Measurements from ENCODE around the gene MAPK4. TPM values are rescaled to one million over a fixed set of nuclear protein-coding genes. Genes with fewer than 3 reads are reported as not detected.

The MAPK4 gene
- total and polyA plus RNA-seq, 12 donors: 7.5 to 86.9 (median 37.1) TPM

- WGBS, 2 donors: 84 to 91% methylated on average over 4 of the region's 4 CpGs
- intact Hi-C loops (cut with DNase I): loop anchor here in 1 of 10 donors (5.0 kb wide), 1 partner anchor 1960 kb away; no protein-coding TSS in a partner anchor
- peaks cover 4 to 31% (median 13%) of the 10 kb centered on the region in 9 donors for H3K4me1 ChIP-seq
Measured at GRCh38 chr18:50722311-50722710, 162.4 kb downstream of the MAPK4 start.

GRCh38 chr18:50724751-50725151, 164.9 kb downstream of the MAPK4 start:
- peak overlapping the region in 8 of 10 donors; percentile 3 to 68 (median 54) for H3K27ac ChIP-seq
- TF ChIP-seq CTCF (IDR thresholded peaks at IDR 0.05): no peak
- intact Hi-C loops (cut with DNase I): loop anchor here in 2 of 10 donors (5.0 kb wide), 2 partner anchors 62 to 1962 kb away; no protein-coding TSS in a partner anchor
- H3K27me3 ChIP-seq: peaks cover 0 to 4% (median 0%) of the 10 kb centered on the region in 7 donors
- DNase-seq (peak; percentile 27 to 31), ATAC-seq (peak in 7 of 8 donors; percentile 37 to 72 (median 54))
- no peaks in the 10 kb centered on the region for H3K9me3 ChIP-seq
- no peak overlapping the region for H3K4me3 ChIP-seq
- H3K36me3 ChIP-seq: peaks cover 0 to 1% (median 0%) of the 10 kb centered on the region in 9 donors
- peaks cover 4 to 43% (median 22%) of the 10 kb centered on the region in 9 donors for H3K4me1 ChIP-seq
- 32 to 40% methylated on average over 5 of the region's 5 CpGs for WGBS, 2 donors

More at GRCh38 chr18:50722311-50722710, 162.4 kb downstream of the MAPK4 start:
- Histone ChIP-seq H3K4me3 (no peak overlapping the region), H3K27me3 (peaks cover 0 to 6% (median 0%) of the 10 kb centered on the region in 7 donors), H3K36me3 (no peaks in the 10 kb centered on the region), H3K27ac (no peak overlapping the region), H3K9me3 (no peaks in the 10 kb centered on the region)
- ATAC-seq (no peak), DNase-seq (no peak)
- TF ChIP-seq CTCF (IDR thresholded peaks at IDR 0.05): no peak

GRCh38 chr18:50726960-50727589, 167.2 kb downstream of the MAPK4 start:
- peak overlapping the region; percentile 36 to 80 (median 69) for H3K27ac ChIP-seq
- H3K4me1 ChIP-seq: peaks cover 4 to 43% (median 22%) of the 10 kb centered on the region in 9 donors
- DNase-seq (no peak), ATAC-seq (peak in 6 of 8 donors; percentile 7 to 57 (median 34))
- 19 to 21% methylated on average over 10 of the region's 10 CpGs for WGBS, 2 donors
- H3K27me3 ChIP-seq: peaks cover 0 to 4% (median 0%) of the 10 kb centered on the region in 7 donors
- no peak overlapping the region for H3K4me3 ChIP-seq
- no peaks in the 10 kb centered on the region for H3K9me3 ChIP-seq
- TF ChIP-seq CTCF (IDR thresholded peaks at IDR 0.05): no peak
- intact Hi-C loops (cut with DNase I): loop anchor here in 1 of 10 donors (5.0 kb wide), 1 partner anchor 65 kb away; no protein-coding TSS in a partner anchor
- peaks cover 0 to 6% (median 0%) of the 10 kb centered on the region in 9 donors for H3K36me3 ChIP-seq

GRCh38 chr18:50727721-50728471, 168.0 kb downstream of the MAPK4 start:
- peaks cover 4 to 43% (median 22%) of the 10 kb centered on the region in 9 donors for H3K4me1 ChIP-seq
- peak; percentile 28 to 77 (median 64) for ATAC-seq
- DNase-seq: peak in 1 of 2 donors; percentile 25
- H3K9me3 ChIP-seq: no peaks in the 10 kb centered on the region
- peaks cover 0 to 6% (median 0%) of the 10 kb centered on the region in 9 donors for H3K36me3 ChIP-seq
- 57 to 65% methylated on average over 10 of the region's 10 CpGs for WGBS, 2 donors
- intact Hi-C loops (cut with DNase I): loop anchor here in 1 of 10 donors (5.0 kb wide), 1 partner anchor 66 kb away; no protein-coding TSS in a partner anchor
- no peak for TF ChIP-seq CTCF (IDR thresholded peaks at IDR 0.05)
- H3K27me3 ChIP-seq: peaks cover 0 to 4% (median 0%) of the 10 kb centered on the region in 7 donors
- no peak overlapping the region for H3K4me3 ChIP-seq
- H3K27ac ChIP-seq: peak overlapping the region; percentile 36 to 80 (median 69)
